ENCODE results near the gene CEP76.
A peak's percentile ranks its signal among the peaks of the same experiment; 100 is the strongest.

CEP76 gene

DNA sequence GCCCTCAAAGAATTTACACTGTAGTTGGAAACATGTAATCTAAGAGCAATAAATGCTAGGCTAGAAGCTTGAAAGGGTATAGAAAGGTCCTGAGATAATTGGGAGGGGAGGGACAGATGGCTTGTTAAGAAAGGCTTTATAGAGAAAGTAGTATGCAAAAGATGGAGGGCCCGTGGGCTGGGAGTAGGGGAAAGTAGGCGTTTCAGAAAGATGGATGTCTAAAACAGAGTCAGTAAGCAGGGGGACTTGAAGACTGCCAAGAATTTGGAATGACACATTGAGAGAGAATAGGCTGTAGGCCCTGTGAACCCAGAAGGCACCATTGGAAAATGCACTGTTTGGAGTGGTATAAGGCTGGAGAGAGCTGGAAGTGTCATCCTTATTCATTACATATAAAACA is 1.1 kb upstream of the CEP76 start:
- peak; percentile 6; the same call in 2 of the 3 replicates for ATAC-seq

DNA sequence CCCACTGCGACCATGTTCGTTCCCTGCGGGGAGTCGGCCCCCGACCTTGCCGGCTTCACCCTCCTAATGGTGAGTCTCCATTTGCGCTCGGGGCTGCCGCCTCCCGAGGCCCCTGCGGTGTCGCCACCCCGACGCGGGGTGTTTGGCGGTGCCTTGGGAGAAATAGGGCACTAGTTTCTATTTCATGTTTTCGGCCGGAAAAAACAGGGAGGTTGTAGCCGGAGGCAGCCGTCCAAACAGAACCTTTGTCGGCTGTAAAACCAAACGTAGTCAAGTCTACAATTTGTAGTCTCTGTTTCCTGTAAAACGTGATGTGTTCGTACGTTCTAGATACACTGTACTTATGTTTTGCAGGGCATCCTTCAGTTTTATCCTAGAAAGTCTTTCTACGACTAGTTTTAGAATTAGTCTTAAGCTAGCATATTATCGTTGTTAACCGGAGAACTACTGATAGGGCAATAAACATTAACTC is 609 bp upstream of the CEP76 start:
- TF ChIP-seq, protein P1, sequence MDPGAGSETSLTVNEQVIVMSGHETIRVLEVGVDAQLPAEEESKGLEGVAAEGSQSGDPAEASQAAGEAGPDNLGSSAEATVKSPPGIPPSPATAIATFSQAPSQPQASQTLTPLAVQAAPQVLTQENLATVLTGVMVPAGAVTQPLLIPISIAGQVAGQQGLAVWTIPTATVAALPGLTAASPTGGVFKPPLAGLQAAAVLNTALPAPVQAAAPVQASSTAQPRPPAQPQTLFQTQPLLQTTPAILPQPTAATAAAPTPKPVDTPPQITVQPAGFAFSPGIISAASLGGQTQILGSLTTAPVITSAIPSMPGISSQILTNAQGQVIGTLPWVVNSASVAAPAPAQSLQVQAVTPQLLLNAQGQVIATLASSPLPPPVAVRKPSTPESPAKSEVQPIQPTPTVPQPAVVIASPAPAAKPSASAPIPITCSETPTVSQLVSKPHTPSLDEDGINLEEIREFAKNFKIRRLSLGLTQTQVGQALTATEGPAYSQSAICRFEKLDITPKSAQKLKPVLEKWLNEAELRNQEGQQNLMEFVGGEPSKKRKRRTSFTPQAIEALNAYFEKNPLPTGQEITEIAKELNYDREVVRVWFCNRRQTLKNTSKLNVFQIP (CRISPR knock-in tag; IDR thresholded peaks at IDR 0.05; ENCODE audit: borderline replicate concordance, low read depth) = no peak
- TF ChIP-seq, protein P2, sequence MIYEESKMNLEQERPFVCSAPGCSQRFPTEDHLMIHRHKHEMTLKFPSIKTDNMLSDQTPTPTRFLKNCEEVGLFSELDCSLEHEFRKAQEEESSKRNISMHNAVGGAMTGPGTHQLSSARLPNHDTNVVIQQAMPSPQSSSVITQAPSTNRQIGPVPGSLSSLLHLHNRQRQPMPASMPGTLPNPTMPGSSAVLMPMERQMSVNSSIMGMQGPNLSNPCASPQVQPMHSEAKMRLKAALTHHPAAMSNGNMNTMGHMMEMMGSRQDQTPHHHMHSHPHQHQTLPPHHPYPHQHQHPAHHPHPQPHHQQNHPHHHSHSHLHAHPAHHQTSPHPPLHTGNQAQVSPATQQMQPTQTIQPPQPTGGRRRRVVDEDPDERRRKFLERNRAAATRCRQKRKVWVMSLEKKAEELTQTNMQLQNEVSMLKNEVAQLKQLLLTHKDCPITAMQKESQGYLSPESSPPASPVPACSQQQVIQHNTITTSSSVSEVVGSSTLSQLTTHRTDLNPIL (CRISPR knock-in tag; IDR thresholded peaks at IDR 0.05; ENCODE audit: low read depth) = no peak
- TF ChIP-seq ZFP30 (CRISPR knock-in tag; IDR thresholded peaks at IDR 0.05) (no peak), BACH2 (CRISPR knock-in tag; IDR thresholded peaks at IDR 0.05; ENCODE audit: borderline replicate concordance) (no peak), OSR1 (CRISPR knock-in tag; IDR thresholded peaks at IDR 0.05) (no peak), ARNTL (CRISPR knock-in tag; IDR thresholded peaks at IDR 0.05; ENCODE audit: borderline replicate concordance, low read depth) (no peak), ZNF70 (CRISPR knock-in tag; IDR thresholded peaks at IDR 0.05) (no peak), ZNF8 (CRISPR knock-in tag; IDR thresholded peaks at IDR 0.05) (no peak), ISL1 (CRISPR knock-in tag; IDR thresholded peaks at IDR 0.05) (no peak), PPARA (CRISPR knock-in tag; IDR thresholded peaks at IDR 0.05; ENCODE audit: borderline replicate concordance) (no peak), TCF4 (CRISPR knock-in tag; IDR thresholded peaks at IDR 0.05; ENCODE audit: borderline replicate concordance) (no peak), GLIS3 (CRISPR knock-in tag; IDR thresholded peaks at IDR 0.05) (no peak), ZC3H10 (CRISPR knock-in tag; IDR thresholded peaks at IDR 0.05) (no peak), RARB (CRISPR knock-in tag; IDR thresholded peaks at IDR 0.05) (no peak), ZFP3 (CRISPR knock-in tag; IDR thresholded peaks at IDR 0.05) (no peak)
- TF ChIP-seq, protein P3, sequence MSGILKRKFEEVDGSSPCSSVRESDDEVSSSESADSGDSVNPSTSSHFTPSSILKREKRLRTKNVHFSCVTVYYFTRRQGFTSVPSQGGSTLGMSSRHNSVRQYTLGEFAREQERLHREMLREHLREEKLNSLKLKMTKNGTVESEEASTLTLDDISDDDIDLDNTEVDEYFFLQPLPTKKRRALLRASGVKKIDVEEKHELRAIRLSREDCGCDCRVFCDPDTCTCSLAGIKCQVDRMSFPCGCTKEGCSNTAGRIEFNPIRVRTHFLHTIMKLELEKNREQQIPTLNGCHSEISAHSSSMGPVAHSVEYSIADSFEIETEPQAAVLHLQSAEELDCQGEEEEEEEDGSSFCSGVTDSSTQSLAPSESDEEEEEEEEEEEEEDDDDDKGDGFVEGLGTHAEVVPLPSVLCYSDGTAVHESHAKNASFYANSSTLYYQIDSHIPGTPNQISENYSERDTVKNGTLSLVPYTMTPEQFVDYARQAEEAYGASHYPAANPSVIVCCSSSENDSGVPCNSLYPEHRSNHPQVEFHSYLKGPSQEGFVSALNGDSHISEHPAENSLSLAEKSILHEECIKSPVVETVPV (CRISPR knock-in tag; IDR thresholded peaks at IDR 0.05) = no peak
- peak; percentile 6 for ATAC-seq

More for the DNA sequence above, 1.1 kb upstream of the CEP76 start:
- TF ChIP-seq ZFP3 (CRISPR knock-in tag; IDR thresholded peaks at IDR 0.05) (no peak), ZFP30 (CRISPR knock-in tag; IDR thresholded peaks at IDR 0.05) (no peak), TOX (CRISPR knock-in tag; IDR thresholded peaks at IDR 0.05; ENCODE audit: borderline replicate concordance) (no peak), SNAI2 (CRISPR knock-in tag; IDR thresholded peaks at IDR 0.05) (no peak)
- TF ChIP-seq, protein P3 (CRISPR knock-in tag; IDR thresholded peaks at IDR 0.05) = no peak
- TF ChIP-seq, protein P4, sequence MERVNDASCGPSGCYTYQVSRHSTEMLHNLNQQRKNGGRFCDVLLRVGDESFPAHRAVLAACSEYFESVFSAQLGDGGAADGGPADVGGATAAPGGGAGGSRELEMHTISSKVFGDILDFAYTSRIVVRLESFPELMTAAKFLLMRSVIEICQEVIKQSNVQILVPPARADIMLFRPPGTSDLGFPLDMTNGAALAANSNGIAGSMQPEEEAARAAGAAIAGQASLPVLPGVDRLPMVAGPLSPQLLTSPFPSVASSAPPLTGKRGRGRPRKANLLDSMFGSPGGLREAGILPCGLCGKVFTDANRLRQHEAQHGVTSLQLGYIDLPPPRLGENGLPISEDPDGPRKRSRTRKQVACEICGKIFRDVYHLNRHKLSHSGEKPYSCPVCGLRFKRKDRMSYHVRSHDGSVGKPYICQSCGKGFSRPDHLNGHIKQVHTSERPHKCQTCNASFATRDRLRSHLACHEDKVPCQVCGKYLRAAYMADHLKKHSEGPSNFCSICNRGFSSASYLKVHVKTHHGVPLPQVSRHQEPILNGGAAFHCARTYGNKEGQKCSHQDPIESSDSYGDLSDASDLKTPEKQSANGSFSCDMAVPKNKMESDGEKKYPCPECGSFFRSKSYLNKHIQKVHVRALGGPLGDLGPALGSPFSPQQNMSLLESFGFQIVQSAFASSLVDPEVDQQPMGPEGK (CRISPR knock-in tag; IDR thresholded peaks at IDR 0.05; ENCODE audit: borderline replicate concordance) = no peak

DNA sequence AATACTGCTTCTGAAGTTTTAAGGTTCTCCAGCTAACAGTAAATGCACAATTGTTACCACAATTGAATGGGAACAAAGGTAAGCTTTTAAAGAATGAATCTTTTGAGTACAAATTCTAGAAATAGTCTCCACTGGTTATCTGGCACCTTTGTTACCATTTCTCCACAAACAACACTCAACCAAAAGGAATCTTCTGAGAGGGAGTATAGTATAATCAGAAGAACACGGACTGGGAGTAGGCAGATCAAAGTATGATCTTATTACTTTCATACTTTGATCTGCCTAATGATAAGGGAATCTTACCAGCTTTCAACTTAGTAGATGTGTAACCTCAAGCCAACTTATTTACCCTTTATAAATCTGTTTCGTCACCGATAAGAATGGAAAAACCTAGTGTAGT is 1.4 kb downstream of the CEP76 start:
- no peak for ATAC-seq
- TF ChIP-seq OSR1 (CRISPR knock-in tag; IDR thresholded peaks at IDR 0.05) = no peak
- no peak for TF ChIP-seq CSDC2 (CRISPR knock-in tag; IDR thresholded peaks at IDR 0.05)
- TF ChIP-seq RARB (CRISPR knock-in tag; IDR thresholded peaks at IDR 0.05) = no peak
- TF ChIP-seq GLIS3 (CRISPR knock-in tag; IDR thresholded peaks at IDR 0.05) = no peak
- TF ChIP-seq, protein P5, sequence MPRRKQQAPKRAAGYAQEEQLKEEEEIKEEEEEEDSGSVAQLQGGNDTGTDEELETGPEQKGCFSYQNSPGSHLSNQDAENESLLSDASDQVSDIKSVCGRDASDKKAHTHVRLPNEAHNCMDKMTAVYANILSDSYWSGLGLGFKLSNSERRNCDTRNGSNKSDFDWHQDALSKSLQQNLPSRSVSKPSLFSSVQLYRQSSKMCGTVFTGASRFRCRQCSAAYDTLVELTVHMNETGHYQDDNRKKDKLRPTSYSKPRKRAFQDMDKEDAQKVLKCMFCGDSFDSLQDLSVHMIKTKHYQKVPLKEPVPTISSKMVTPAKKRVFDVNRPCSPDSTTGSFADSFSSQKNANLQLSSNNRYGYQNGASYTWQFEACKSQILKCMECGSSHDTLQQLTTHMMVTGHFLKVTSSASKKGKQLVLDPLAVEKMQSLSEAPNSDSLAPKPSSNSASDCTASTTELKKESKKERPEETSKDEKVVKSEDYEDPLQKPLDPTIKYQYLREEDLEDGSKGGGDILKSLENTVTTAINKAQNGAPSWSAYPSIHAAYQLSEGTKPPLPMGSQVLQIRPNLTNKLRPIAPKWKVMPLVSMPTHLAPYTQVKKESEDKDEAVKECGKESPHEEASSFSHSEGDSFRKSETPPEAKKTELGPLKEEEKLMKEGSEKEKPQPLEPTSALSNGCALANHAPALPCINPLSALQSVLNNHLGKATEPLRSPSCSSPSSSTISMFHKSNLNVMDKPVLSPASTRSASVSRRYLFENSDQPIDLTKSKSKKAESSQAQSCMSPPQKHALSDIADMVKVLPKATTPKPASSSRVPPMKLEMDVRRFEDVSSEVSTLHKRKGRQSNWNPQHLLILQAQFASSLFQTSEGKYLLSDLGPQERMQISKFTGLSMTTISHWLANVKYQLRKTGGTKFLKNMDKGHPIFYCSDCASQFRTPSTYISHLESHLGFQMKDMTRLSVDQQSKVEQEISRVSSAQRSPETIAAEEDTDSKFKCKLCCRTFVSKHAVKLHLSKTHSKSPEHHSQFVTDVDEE (CRISPR knock-in tag; IDR thresholded peaks at IDR 0.05) = no peak
- no peak for TF ChIP-seq ZNF8 (CRISPR knock-in tag; IDR thresholded peaks at IDR 0.05)
- TF ChIP-seq TCF4 (CRISPR knock-in tag; IDR thresholded peaks at IDR 0.05; ENCODE audit: borderline replicate concordance) = no peak
- no peak for TF ChIP-seq BACH2 (CRISPR knock-in tag; IDR thresholded peaks at IDR 0.05; ENCODE audit: borderline replicate concordance)
- no peak for TF ChIP-seq ZC3H10 (CRISPR knock-in tag; IDR thresholded peaks at IDR 0.05)
- no peak for TF ChIP-seq TOX (CRISPR knock-in tag; IDR thresholded peaks at IDR 0.05; ENCODE audit: borderline replicate concordance)
- no peak for TF ChIP-seq ZNF70 (CRISPR knock-in tag; IDR thresholded peaks at IDR 0.05)

Measured in SK-N-SH treated with all-trans-retinoic acid at 6 μM for 48 hours (cell line).